SW 1271 (cell line): ENCODE measurements around the gene RPS6KB1.
"Not testable (repeated sequence)": the region's sequence is repeated elsewhere in the genome, so short reads cannot be mapped to it uniquely, and the experiment has no call there.

ENCODE experiments used
- DNase-seq, 2 experiments: peaks; one replicate each; lab custom pipeline; 2025; lab: John Stamatoyannopoulos, UW

Gene RPS6KB1

DNA sequence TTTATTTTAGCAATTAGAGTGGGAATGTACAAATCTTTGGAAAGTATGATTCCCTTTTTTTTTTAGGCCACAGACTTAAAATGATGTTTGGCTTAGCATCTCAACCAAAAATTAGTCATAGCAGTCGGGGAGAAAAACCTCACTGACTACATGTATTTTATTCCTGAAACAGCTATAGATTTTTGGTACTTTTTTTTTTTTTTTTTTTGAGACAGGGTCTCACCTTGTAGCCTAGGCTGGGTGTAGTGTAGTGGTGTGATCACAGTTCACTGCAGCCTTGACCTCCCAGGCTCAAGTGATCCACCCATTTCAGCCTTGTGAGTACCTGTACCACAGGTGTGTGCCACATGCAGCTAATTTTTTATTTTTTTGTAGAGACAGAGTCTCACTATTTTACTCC lies 48.2 kb downstream of the RPS6KB1 start:
- DNase-seq = no peak

DNA sequence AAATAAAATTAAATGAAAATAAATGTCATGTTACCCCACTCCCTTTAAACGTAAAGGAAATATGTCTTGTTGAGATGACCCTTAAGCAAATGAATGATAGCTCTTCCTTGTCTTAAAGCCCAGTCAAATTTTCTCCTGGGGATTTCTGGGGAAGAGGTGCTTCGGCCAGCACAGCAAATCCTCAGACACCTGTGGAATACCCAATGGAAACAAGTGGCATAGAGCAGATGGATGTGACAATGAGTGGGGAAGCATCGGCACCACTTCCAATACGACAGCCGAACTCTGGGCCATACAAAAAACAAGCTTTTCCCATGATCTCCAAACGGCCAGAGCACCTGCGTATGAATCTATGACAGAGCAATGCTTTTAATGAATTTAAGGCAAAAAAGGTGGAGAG lies 53.5 kb downstream of the RPS6KB1 start:
- not testable (repeated sequence) for DNase-seq

DNA sequence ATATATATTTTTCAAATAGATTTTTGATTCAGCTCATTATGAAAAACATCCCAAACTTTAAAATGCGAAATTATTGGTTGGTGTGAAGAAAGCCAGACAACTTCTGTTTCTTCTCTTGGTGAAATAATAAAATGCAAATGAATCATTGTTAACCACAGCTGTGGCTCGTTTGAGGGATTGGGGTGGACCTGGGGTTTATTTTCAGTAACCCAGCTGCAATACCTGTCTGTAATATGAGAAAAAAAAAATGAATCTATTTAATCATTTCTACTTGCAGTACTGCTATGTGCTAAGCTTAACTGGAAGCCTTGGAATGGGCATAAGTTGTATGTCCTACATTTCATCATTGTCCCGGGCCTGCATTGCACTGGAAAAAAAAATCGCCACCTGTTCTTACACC lies 54.4 kb downstream of the RPS6KB1 start:
- not testable (repeated sequence) for DNase-seq

DNA sequence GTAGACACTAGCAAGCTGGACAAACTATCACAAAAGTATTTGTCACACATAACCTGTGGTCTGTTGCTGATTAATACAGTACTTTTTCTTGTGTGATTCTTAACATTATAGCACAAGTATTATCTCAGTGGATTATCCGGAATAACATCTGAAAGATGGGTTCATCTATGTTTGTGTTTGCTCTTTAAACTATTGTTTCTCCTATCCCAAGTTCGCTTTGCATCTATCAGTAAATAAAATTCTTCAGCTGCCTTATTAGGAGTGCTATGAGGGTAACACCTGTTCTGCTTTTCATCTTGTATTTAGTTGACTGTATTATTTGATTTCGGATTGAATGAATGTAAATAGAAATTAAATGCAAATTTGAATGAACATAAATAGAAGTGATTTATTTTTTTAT lies 57.1 kb downstream of the RPS6KB1 start:
- no peak for DNase-seq

DNA sequence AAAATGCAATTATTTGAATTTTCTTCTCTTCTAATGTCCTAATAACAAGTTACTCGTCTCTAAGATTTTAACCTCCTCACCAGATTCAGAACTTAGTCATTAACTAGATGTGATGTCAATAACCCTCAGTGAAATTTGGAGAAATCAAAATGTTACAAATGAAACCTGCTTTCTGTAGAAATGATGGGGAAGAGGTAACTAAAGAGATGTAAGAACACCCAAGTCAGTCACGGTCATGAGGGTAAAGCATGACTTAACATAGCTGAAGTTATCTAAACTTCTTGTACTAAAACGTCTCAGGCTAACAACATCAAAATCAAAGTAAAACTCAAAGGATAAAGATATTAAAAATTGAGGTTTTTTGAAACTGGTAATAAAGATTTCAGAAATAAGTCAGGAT lies 61.9 kb downstream of the RPS6KB1 start:
- no peak for DNase-seq

DNA sequence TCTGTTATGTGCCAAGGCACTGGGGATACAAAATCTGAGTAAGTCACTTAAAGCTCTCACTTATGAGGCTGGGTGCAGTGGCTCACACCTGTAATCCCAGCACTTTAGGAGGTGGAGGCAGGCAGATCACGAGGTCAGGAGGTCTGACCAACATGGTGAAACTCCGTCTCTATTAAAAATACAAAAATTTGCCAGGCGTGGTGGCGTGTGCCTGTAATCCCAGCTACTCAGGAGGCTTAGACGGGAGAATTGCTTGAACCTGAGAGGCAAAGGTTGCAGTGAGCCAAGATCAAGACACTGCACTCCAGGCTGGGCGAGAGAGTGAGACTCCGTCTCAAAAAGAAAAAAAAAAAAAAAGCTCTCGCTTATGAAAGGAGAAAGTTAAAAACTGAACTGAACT lies 66.7 kb downstream of the RPS6KB1 start:
- not testable (repeated sequence) for DNase-seq

DNA sequence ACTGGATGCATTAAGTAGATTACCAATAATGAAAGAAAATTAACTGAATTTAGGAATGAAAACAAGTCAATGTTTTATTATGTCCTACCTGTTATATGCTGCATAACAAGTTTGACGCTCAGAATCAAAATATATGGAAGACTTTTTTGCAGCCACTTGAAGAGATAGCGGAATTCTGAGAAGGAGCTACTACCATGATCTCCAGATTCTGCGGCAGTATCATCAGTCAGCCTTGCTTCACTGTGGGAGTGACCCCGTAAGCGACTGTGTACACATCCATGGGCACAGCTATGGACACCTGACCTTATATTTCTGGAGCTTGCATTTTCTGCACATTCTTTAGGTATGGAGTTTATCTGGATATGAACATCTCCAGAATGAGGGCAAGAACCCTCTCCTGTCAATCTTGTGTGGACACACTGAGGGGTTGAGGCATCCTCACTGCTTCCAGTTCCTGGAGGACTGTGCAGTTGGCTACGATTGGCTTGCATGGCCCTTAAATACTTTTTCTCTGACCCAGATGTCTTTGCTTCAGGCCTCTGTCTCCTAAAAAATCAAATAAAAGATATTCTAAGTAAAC lies 69.9 kb downstream of the RPS6KB1 start:
- no peak for DNase-seq

DNA sequence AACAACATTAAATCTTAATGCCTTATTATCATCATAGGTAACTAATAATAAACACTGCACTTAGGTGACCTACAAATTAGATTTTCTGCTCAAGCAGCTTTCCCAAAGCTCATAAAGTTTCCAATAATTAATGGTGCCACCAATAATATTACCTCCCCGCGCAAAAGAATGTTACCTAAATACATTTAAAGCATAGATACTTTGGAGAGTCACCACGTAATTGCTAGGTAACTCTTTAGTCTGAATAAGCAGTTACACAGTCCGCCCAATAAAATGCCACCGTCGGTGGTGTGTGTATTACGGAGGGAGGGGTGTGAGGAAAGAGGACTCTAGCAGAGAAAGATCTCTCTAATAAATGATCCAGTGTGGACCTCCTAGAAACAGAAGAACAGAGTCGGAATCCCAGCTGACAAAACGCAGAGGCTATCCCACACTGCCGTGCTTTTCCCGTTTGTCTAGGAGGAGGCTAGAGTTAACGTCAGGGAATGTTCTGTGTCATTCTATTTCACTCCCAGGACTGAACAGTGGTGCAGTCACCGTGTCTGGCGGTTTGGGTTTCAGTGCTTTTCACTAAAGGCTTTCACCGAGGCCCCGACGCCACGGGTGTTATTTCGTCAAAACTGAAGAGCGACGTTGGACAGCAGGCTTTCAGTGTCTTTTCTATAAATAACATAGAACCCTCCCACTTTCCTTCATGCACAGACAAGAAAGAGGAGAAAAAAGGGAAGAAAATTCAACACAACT lies 71.0 kb downstream of the RPS6KB1 start:
- peak in 1 of 2 experiments; percentile 45 for DNase-seq

DNA sequence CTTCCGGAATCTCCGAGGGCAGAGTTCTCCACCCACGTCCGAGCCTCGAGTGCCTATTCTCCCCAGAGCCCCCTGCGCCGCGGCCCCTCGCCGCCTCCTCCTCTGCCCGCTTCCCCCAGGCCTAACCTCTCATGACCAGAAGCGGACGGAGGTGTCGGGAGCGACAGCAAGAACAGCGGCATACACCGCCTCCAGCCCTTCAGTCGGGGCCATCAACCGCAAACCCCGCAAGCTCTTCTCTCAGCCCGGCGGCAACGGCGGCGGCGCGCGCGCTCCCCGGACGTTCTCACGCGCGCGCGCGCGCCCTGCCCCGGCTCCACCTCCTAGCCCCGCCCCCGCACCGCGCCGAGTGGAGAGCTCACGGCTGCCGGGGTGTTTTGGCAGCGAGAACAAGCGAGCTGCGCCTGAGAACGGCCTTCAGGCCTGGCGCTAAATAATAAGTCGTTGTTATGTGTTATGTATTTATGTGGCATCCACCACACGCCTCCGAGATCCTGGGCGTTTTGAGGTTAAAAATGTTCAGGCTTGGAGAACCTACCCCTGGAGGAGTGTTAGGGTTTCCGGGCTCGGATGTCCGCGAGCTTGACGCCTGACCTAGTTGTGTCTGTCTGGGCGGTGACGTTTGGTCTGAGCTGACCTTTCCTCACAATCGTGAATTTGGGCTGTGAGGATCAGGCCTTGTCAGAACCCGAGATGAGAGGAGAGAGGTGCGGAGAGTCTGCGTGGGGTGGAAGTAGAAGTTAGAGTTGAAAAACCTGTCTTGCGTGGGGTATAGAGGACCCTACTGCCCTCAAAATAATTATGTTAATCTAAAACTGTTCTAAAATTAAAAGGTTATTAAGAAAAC lies 71.8 kb downstream of the RPS6KB1 start, which contains the start of gene RNFT1:
TSS of gene RNFT1 (minus strand) at position 259 of the 847 bp plus-strand sequence. CDS start at position 182, 77 bp downstream.
- DNase-seq = peak; percentile 23 to 78

DNA sequence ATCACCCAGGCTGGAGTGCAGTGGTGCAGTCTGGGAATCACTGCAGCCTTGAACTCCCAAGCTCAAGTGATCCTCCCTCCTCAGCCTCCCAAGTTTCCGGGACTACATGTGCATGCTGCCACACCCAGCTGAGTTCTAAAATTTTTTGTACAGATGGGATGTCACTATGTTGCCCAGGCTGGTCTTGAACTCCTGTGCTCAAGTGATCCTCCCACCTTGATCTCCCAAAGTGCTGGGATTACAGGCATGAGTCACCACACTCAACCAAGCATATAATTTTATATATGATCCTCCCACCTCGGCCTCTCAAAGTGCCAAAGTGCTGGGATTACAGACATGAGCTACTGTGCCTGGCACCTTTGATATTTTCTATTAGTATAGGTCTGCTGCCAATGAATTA lies 78.8 kb downstream of the RPS6KB1 start:
- DNase-seq = not testable (repeated sequence)

DNA sequence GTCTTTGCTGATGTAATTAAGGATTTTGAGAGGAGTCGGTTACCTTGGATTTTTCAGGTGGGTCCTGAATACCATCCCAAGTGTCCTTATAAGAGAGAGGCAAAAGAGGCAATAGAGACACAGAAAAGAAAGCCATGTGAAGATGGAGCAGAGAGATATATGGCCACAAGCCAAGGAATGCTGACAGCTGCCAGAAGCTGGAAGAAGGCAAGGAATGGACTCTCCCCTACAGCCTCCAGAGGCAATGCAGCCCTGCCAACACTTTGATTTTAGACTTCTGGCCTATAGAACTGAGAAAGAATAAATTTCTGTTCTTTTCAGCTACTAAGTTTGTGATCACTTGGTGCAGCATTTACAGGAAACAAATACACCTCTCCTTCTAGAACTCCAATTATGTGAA lies 79.9 kb downstream of the RPS6KB1 start:
- no peak for DNase-seq

DNA sequence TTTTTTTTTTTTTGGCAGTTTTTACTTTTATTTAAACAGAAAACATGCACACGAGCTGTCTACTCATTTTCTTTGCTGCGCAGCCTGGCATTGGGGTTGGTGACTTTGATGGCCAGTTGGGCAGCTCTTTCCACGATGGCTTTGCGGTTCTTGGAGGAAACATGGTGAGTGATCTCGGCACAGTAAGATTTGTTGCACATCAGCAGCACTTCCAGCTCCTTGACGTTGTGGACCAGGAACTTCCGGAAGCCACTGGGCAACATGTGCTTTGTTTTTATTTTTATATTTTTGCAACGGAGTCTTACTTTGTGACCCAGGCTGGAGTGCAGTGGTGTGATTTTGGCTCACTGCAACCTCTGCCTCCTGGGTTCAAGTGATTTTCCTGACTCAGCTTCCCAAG lies 80.6 kb downstream of the RPS6KB1 start:
- not testable (repeated sequence) for DNase-seq

DNA sequence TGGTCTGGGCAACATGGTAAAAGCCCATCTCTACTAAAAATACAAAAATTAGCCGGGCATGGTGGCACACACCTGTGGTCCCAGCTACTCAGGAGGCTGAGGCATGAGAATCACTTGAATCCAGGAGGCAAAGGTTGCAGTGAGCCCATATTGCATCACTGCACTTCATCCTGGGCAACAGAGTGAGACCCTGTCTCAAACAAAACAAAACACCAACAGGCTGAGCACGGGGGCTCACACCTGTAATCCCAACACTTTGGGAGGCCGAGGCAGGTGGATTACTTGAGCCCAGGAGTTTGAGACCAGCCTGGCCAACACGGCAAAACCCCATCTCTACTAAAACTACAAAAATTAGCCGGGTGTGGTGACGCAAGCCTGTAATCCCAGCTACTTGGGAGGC lies 82.2 kb downstream of the RPS6KB1 start:
- not testable (repeated sequence) for DNase-seq

DNA sequence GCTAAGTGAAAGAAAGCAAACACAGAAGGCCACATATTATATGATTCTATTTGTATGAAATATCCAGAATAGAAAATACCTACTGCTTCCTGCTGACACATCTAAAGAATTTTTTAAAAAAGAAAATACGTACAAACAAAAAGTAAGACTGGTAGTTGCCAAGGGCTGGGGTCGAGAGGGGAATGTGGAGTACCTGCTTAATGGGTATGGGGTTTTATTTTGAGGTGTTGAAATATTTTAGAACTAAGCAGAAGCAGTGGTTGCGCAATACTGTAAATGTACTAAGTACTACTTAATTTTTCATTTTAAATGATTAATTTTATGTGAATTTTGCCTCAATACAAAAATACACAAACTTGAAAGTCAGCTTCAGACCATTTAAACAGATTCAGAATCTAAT lies 103.7 kb downstream of the RPS6KB1 start:
- DNase-seq = not testable (repeated sequence)
